Trophoblast cell (in vitro differentiated cells and primary cell): ENCODE results near the gene OBP2A.
"Not testable (repeated sequence)": the region's sequence is repeated elsewhere in the genome, so short reads cannot be mapped to it uniquely, and the experiment has no call there.

Source experiments
- DNase-seq, 2 donors: peaks; one replicate each; pipeline ENCODE4 v3.0.0-alpha.2; 2016
- H2AFZ ChIP-seq: 2 replicates; pipeline ENCODE4 v1.6.1; 2013; ENCODE audit warnings: low read length, moderate library complexity, mild to moderate bottlenecking; ENCODE audit not compliant: insufficient read depth, poor library complexity
- H2AK5ac ChIP-seq: 2 replicates; pipeline ENCODE4 v1.6.1; 2013; ENCODE audit warnings: mild to moderate bottlenecking, low read length
- H2BK120ac ChIP-seq: 2 replicates; pipeline ENCODE4 v1.6.1; 2013; ENCODE audit warnings: low read length, mild to moderate bottlenecking, moderate library complexity; ENCODE audit not compliant: insufficient read depth, poor library complexity
- H2BK12ac ChIP-seq: 2 replicates; pipeline ENCODE4 v1.6.1; 2013; ENCODE audit warnings: mild to moderate bottlenecking, low read length, moderate library complexity
- H2BK5ac ChIP-seq: 2 replicates; pipeline ENCODE4 v1.6.1; 2013; ENCODE audit warnings: low read length, low read depth, moderate library complexity, mild to moderate bottlenecking; ENCODE audit not compliant: poor library complexity
- H3K14ac ChIP-seq: 2 replicates; pipeline ENCODE4 v1.6.1; 2013; ENCODE audit warnings: mild to moderate bottlenecking, low read length
- H3K18ac ChIP-seq: 2 replicates; pipeline ENCODE4 v1.6.1; 2013; ENCODE audit warnings: mild to moderate bottlenecking, low read length
- H3K23ac ChIP-seq: 2 replicates; pipeline ENCODE4 v1.6.1; 2013; ENCODE audit warnings: low read length
- H3K27ac ChIP-seq: 2 replicates; pipeline ENCODE4 v1.5.1; 2013; ENCODE audit warnings: low read depth, mild to moderate bottlenecking, inconsistent platforms, low read length, moderate library complexity
- H3K27me3 ChIP-seq: 2 replicates; pipeline ENCODE4 v1.6.1; 2013; ENCODE audit warnings: inconsistent platforms, mild to moderate bottlenecking, low read length, moderate library complexity; ENCODE audit not compliant: insufficient read depth
- H3K36me3 ChIP-seq, 2 experiments: 1 replicate in 1 of 2; 2 replicates in 1 of 2; pipeline ENCODE4 v1.6.1; 2013; ENCODE audit warnings: low read length in 2 of 2, mild to moderate bottlenecking in 2 of 2, moderate library complexity in 1 of 2; ENCODE audit not compliant: insufficient read depth in 2 of 2, control insufficient read depth in 1 of 2
- H3K4ac ChIP-seq: 2 replicates; pipeline ENCODE4 v1.6.1; 2013; ENCODE audit warnings: low read depth, mild to moderate bottlenecking, low read length, moderate library complexity
- H3K4me1 ChIP-seq, 2 experiments: 1 replicate in 1 of 2; 2 replicates in 1 of 2; pipeline ENCODE4 v1.6.1; 2013; ENCODE audit warnings: low read length in 2 of 2, mild to moderate bottlenecking in 2 of 2, moderate library complexity in 1 of 2; ENCODE audit not compliant: insufficient read depth in 2 of 2, control insufficient read depth in 1 of 2
- H3K4me2 ChIP-seq: 2 replicates; pipeline ENCODE4 v1.6.1; 2013; ENCODE audit warnings: inconsistent platforms, mild to moderate bottlenecking, low read length, moderate library complexity
- H3K4me3 ChIP-seq: 2 replicates; pipeline ENCODE4 v1.5.1; 2013; ENCODE audit warnings: mild to moderate bottlenecking, low read depth, low read length, inconsistent platforms
- H3K79me1 ChIP-seq: one replicate; pipeline ENCODE4 v1.6.1; 2013; ENCODE audit warnings: low read length
- H3K79me2 ChIP-seq: 2 replicates; pipeline ENCODE4 v1.6.1; 2013; ENCODE audit warnings: low read length, mild to moderate bottlenecking; ENCODE audit not compliant: control insufficient read depth, insufficient read depth, poor library complexity
- H3K9ac ChIP-seq: 2 replicates; pipeline ENCODE4 v1.6.1; 2013; ENCODE audit warnings: mild to moderate bottlenecking, low read length
- H3K9me3 ChIP-seq: 2 replicates; pipeline ENCODE4 v1.6.1; 2013; ENCODE audit warnings: low read depth, mild to moderate bottlenecking, control low read depth, inconsistent platforms, low read length; ENCODE audit not compliant: insufficient read depth
- H4K12ac ChIP-seq: 2 replicates; pipeline ENCODE4 v1.6.1; 2013; ENCODE audit warnings: low read depth, mild to moderate bottlenecking, low read length, moderate library complexity
- H4K8ac ChIP-seq: 2 replicates; pipeline ENCODE4 v1.6.1; 2013; ENCODE audit warnings: low read depth, mild to moderate bottlenecking, low read length, moderate library complexity
- H4K91ac ChIP-seq: one replicate; pipeline ENCODE4 v1.6.1; 2013; ENCODE audit warnings: low read depth, mild to moderate bottlenecking, low read length, moderate library complexity
- WGBS: extraction: QIAGEN DNeasy Blood & Tissue Kit; methylation state at CpG from one replicate; pipeline ENCODE4 v1.1.7; 2013; ENCODE audit warnings: missing lambda C conversion rate; ENCODE audit not compliant: insufficient read length, insufficient coverage; ENCODE audit errors: extremely low coverage; 5-methylcytosine and 5-hydroxymethylcytosine counted together

OBP2A gene

GRCh38 chr9:135549478-135550343, 3.8 kb downstream of the OBP2A start:
- H3K27ac ChIP-seq, H3K36me3 ChIP-seq, H3K79me1 ChIP-seq, H3K4me2 ChIP-seq, H3K9ac ChIP-seq, H3K9me3 ChIP-seq, H4K8ac ChIP-seq, H2AFZ ChIP-seq, H3K23ac ChIP-seq, H3K4me3 ChIP-seq, H2AK5ac ChIP-seq, H2BK5ac ChIP-seq, H3K14ac ChIP-seq, H3K4me1 ChIP-seq, H4K91ac ChIP-seq, H3K18ac ChIP-seq, H4K12ac ChIP-seq, H3K79me2 ChIP-seq, H2BK12ac ChIP-seq, H3K4ac ChIP-seq, DNase-seq, H3K27me3 ChIP-seq, H2BK120ac ChIP-seq: not testable (repeated sequence)
- WGBS: no CpG with 5 or more reads among the region's 28 CpGs

GRCh38 chr9:135550344-135550918, 4.5 kb downstream of the OBP2A start:
- no peaks in the 10 kb centered on the region for H3K4me1 ChIP-seq
- no peak overlapping the region for H4K8ac ChIP-seq
- no peak overlapping the region for H3K4me2 ChIP-seq
- no peak overlapping the region for H4K91ac ChIP-seq
- DNase-seq: no peak
- no CpG with 5 or more reads among the region's 17 CpGs for WGBS
- no peak overlapping the region for H3K14ac ChIP-seq
- H3K27ac ChIP-seq: no peak overlapping the region
- no peaks in the 10 kb centered on the region for H3K36me3 ChIP-seq
- H2AFZ ChIP-seq: no peak overlapping the region
- H3K79me1 ChIP-seq: no peaks in the 10 kb centered on the region
- no peak overlapping the region for H4K12ac ChIP-seq
- H3K79me2 ChIP-seq: no peaks in the 10 kb centered on the region
- no peak overlapping the region for H2BK5ac ChIP-seq
- no peak overlapping the region for H2AK5ac ChIP-seq
- H2BK120ac ChIP-seq: no peak overlapping the region
- H3K4ac ChIP-seq: no peak overlapping the region
- no peaks in the 10 kb centered on the region for H3K27me3 ChIP-seq
- no peak overlapping the region for H3K4me3 ChIP-seq
- H3K23ac ChIP-seq: no peak overlapping the region
- H2BK12ac ChIP-seq: no peak overlapping the region
- no peak overlapping the region for H3K9ac ChIP-seq
- no peak overlapping the region for H3K18ac ChIP-seq
- H3K9me3 ChIP-seq: no peaks in the 10 kb centered on the region

- H3K27ac ChIP-seq: no peak overlapping the region
- H3K14ac ChIP-seq: no peak overlapping the region
- H3K23ac ChIP-seq: no peak overlapping the region
- H2AFZ ChIP-seq: no peak overlapping the region
- H2AK5ac ChIP-seq: no peak overlapping the region
- H3K36me3 ChIP-seq: no peaks in the 10 kb centered on the region
- no peak overlapping the region for H3K18ac ChIP-seq
- H2BK5ac ChIP-seq: no peak overlapping the region
- no peak overlapping the region for H3K4ac ChIP-seq
- H3K9me3 ChIP-seq: peaks cover 3% of the 10 kb centered on the region
- no peak overlapping the region for H3K4me3 ChIP-seq
- H2BK12ac ChIP-seq: no peak overlapping the region
- no peaks in the 10 kb centered on the region for H3K27me3 ChIP-seq
- H3K9ac ChIP-seq: no peak overlapping the region
- H2BK120ac ChIP-seq: no peak overlapping the region
- no peak overlapping the region for H4K12ac ChIP-seq
- no peaks in the 10 kb centered on the region for H3K79me1 ChIP-seq
- no CpG with 5 or more reads among the region's 14 CpGs for WGBS
- no peak for DNase-seq
- H4K8ac ChIP-seq: no peak overlapping the region
- H4K91ac ChIP-seq: no peak overlapping the region
- no peaks in the 10 kb centered on the region for H3K4me1 ChIP-seq
- H3K4me2 ChIP-seq: no peak overlapping the region
- no peaks in the 10 kb centered on the region for H3K79me2 ChIP-seq
Measured at GRCh38 chr9:135551031-135551430, 5.1 kb downstream of the OBP2A start.

GRCh38 chr9:135551456-135551855, 5.5 kb downstream of the OBP2A start:
- Histone ChIP-seq H3K27me3 (no peaks in the 10 kb centered on the region), H3K9me3 (peaks cover 3% of the 10 kb centered on the region), H3K4me3 (no peak overlapping the region), H3K79me2 (no peaks in the 10 kb centered on the region), H3K14ac (no peak overlapping the region), H2BK5ac (no peak overlapping the region), H3K4ac (no peak overlapping the region), H2BK12ac (no peak overlapping the region), H4K91ac (no peak overlapping the region), H3K36me3 (no peaks in the 10 kb centered on the region), H2AFZ (no peak overlapping the region), H3K9ac (no peak overlapping the region), H2BK120ac (no peak overlapping the region), H3K18ac (no peak overlapping the region), H4K12ac (no peak overlapping the region), H3K27ac (no peak overlapping the region), H3K4me2 (no peak overlapping the region), H3K79me1 (no peaks in the 10 kb centered on the region), H3K4me1 (no peaks in the 10 kb centered on the region), H4K8ac (no peak overlapping the region), H2AK5ac (no peak overlapping the region), H3K23ac (no peak overlapping the region)
- no CpG with 5 or more reads among the region's 13 CpGs for WGBS
- no peak for DNase-seq
